ENCODE data around the gene ZNF92.
"Not testable (repeated sequence)": the region's sequence is repeated elsewhere in the genome, so short reads cannot be mapped to it uniquely, and the experiment has no call there.

The ZNF92 gene

DNA sequence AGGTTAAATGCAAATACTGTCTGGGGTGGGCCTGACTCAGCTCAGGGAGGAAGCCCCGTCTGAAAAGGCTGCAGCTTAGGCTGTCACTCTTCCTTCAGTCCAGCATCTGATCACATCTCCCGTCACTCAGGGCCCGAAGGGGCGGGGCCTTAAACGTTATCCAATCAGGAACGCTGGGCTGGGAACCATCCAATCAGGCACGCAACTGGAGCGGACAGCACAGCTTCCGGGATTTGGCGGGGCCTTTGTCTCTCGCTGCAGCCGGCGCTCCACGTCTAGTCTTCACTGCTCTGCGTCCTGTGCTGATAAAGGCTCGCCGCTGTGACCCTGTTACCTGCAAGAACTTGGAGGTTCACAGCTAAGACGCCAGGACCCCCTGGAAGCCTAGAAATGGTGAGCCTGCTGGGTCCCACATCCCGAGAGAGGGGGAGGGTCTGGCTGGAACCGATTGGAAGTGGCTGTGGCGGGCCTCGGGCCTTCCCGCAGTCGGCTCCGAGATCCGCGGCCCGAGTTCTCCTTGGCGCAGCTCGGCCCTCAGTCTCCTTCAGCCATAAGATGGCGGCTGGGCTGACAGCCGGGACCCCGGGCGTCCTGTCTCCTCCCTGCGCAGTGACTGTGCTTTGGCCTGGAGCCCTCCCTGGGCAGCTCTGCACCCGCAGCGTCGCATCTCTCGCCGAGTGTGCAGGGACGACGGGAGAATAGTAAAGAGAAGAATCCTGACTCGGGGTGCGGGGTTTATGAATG, at the start of gene ZNF92:
Gene ZNF92 (plus strand): TSS at position 248 of the 744 bp plus-strand sequence. CDS start 143 bp downstream, at position 391.
- Histone ChIP-seq H3K4me3 (peak within 1 kb of the TSS; percentile 69 to 92 (median 78)), H3K27ac (peak within 1 kb of the TSS; percentile 34 to 93 (median 86))

GRCh38 chr7:65325793-65326432, 47.7 kb upstream of the ZNF92 start:
- Histone ChIP-seq H3K27ac (no peak overlapping the region), H3K4me3 (no peak overlapping the region)

- Histone ChIP-seq H3K4me3 (no peak overlapping the region), H3K27ac (no peak overlapping the region)
Measured at GRCh38 chr7:65338346-65338745, 35.3 kb upstream of the ZNF92 start.

- Histone ChIP-seq H3K27ac (no peak overlapping the region), H3K4me3 (no peak overlapping the region)
Measured at GRCh38 chr7:65339257-65339656, 34.4 kb upstream of the ZNF92 start.

- Histone ChIP-seq H3K27ac (no peak overlapping the region), H3K4me3 (no peak overlapping the region)
Measured at GRCh38 chr7:65342723-65343629, 30.7 kb upstream of the ZNF92 start.

DNA sequence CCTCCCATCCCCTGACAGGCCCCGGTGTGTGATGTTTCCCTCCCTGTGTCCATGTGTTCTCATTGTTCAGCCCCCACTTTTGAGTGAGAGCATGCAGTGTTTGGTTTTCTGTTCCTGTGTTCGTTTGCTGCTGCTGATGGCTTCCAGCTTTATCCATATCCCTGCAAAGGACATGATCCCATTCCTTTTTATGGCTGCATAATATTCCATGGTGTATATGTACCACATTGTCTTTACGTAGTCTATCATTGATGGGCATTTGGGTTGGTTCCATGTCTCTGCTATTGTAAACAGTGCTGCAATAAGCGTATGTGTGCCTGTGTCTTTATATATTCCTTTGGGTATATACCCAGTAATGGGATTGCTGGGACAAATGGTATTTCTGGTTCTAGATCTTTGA, 29.1 kb upstream of the ZNF92 start:
- H3K27ac ChIP-seq, H3K4me3 ChIP-seq: not testable (repeated sequence)

DNA sequence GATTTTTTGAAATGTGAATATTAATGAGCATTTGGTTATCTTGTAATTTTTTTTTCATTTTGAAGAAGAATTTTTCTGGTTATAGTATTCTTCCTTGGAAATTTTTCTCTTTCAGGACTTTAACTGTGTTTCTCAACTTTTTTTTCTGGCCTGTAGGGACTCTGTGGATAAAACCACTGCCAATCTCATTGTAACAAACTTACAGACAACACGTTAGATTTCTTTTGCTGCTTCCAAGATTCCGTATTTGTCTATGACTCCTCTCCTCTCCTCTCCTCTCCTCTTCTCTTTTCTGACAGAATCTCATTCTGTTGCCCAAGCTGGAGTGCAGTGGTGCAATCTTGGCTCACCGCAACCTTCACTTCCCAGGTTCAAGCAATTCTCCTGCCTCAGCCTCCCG, 19.4 kb upstream of the ZNF92 start:
- H3K4me3 ChIP-seq: no peak overlapping the region

DNA sequence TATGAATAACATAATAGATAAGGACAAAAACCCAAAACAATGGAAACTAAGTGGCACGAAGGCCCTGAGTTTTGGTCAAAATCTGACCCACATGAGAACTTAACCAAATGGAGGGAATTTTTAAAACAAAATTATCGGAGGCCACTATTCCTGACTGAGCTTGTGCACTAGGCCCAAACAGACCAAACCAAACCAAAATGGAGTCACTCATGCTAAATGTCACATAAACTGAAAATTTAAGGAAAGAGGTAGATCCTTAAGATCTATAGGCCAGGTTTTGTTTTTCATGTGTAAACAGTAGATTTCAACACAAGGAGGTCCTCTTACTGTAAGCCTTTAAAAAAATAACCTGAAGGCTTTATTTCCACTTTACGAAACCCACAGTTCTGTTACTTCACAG, 3.8 kb upstream of the ZNF92 start:
- no peak overlapping the region for H3K27ac ChIP-seq

More for the DNA sequence above, 19.4 kb upstream of the ZNF92 start:
- no peak overlapping the region for H3K27ac ChIP-seq

GRCh38 chr7:65371468-65371867, 2.2 kb upstream of the ZNF92 start:
- Histone ChIP-seq H3K4me3 (no peak overlapping the region), H3K27ac (no peak overlapping the region)

More for the DNA sequence above, 3.8 kb upstream of the ZNF92 start:
- H3K4me3 ChIP-seq: no peak overlapping the region

DNA sequence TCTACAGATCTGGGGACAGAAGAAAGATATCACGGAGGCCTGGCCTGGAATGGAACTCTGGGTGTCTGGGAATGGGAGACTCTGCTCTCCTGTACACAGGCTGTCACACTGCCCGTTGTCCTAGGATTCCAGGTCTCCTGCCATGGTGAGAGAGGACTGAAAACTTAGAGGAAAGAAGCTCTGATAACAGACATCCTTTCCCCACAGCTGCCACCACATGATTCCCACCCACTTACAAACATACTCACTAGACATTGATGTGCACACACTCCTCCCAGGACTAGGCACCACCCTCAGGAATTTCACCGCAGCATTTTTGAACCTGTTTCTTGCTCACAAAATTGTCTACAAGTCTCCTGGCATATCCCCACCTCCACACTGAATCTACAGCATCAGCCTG, 5.7 kb downstream of the ZNF92 start:
- Histone ChIP-seq H3K27ac (no peak overlapping the region), H3K4me3 (no peak overlapping the region)

- no peak overlapping the region for H3K27ac ChIP-seq
- no peak overlapping the region for H3K4me3 ChIP-seq
Measured at GRCh38 chr7:65381742-65382141, 8.1 kb downstream of the ZNF92 start.

GRCh38 chr7:65382452-65382851, 8.8 kb downstream of the ZNF92 start:
- Histone ChIP-seq H3K4me3 (no peak overlapping the region), H3K27ac (no peak overlapping the region)

DNA sequence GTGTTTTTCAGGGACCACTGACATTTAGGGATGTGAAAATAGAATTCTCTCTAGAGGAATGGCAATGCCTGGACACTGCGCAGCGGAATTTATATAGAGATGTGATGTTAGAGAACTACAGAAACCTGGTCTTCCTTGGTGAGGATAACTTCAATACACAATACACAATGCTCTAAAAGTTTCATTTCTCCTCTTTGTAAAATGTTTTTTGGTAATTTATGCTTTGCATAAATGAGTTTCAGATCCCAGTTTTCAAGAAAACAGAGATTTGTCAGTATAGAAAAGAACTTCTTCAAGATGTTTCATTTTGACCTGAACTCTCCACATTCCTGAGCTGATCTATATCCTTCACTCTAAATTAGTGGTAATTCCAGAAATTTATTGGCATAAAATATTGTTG, 14.2 kb downstream of the ZNF92 start:
- Histone ChIP-seq H3K27ac (no peak overlapping the region), H3K4me3 (no peak overlapping the region)

GRCh38 chr7:65390588-65390987, 16.9 kb downstream of the ZNF92 start:
- Histone ChIP-seq H3K4me3 (no peak overlapping the region), H3K27ac (no peak overlapping the region)

- Histone ChIP-seq H3K4me3 (no peak overlapping the region), H3K27ac (no peak overlapping the region)
Measured at GRCh38 chr7:65397730-65398142, 24.1 kb downstream of the ZNF92 start.

DNA sequence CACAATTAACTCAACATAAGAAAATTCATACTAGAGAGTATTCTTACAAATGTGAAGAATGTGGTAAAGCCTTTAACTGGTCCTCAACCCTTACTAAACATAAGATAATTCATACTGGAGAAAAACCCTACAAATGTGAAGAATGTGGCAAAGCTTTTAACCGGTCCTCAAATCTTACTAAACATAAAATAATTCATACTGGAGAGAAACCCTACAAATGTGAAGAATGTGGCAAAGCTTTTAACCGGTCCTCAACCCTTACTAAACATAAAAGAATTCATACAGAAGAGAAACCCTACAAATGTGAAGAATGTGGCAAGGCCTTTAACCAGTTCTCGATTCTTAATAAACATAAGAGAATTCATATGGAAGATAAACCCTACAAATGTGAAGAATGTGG, 25.0 kb downstream of the ZNF92 start:
- H3K27ac ChIP-seq: not testable (repeated sequence)

GRCh38 chr7:65399101-65399500, 25.4 kb downstream of the ZNF92 start:
- not testable (repeated sequence) for H3K4me3 ChIP-seq

More for the DNA sequence above, 25.0 kb downstream of the ZNF92 start:
- H3K4me3 ChIP-seq: not testable (repeated sequence)

GRCh38 chr7:65404020-65404419, 30.4 kb downstream of the ZNF92 start:
- Histone ChIP-seq H3K4me3 (no peak overlapping the region), H3K27ac (no peak overlapping the region)

More at GRCh38 chr7:65399101-65399500, 25.4 kb downstream of the ZNF92 start:
- H3K27ac ChIP-seq: not testable (repeated sequence)

GRCh38 chr7:65406706-65407105, 33.1 kb downstream of the ZNF92 start:
- not testable (repeated sequence) for H3K27ac ChIP-seq, H3K4me3 ChIP-seq

- no peak overlapping the region for H3K27ac ChIP-seq
Measured at GRCh38 chr7:65409363-65409762, 35.7 kb downstream of the ZNF92 start.

More at GRCh38 chr7:65409363-65409762, 35.7 kb downstream of the ZNF92 start:
- no peak overlapping the region for H3K4me3 ChIP-seq

Data from skin epidermis (tissue), 12 donors.